HUES48 (cell line): ENCODE measurements around the gene MGRN1.

Experiments
- H3K27ac ChIP-seq: one replicate; pipeline ENCODE4 v1.7.0; 2013; ENCODE audit warnings: low read depth, low read length, inconsistent platforms
- H3K27me3 ChIP-seq: 2 replicates; pipeline ENCODE4 v1.6.1; 2013; ENCODE audit warnings: mild to moderate bottlenecking, low read length; ENCODE audit not compliant: control insufficient read depth, insufficient read depth
- H3K36me3 ChIP-seq: 2 replicates; pipeline ENCODE4 v1.6.1; 2013; ENCODE audit warnings: low read length; ENCODE audit not compliant: control insufficient read depth, insufficient read depth
- H3K4me1 ChIP-seq: 2 replicates; pipeline ENCODE4 v1.6.1; 2013; ENCODE audit warnings: mild to moderate bottlenecking, low read length; ENCODE audit not compliant: control insufficient read depth, insufficient read depth
- H3K4me3 ChIP-seq: 2 replicates; pipeline ENCODE4 v1.5.1; 2013; ENCODE audit warnings: mild to moderate bottlenecking, low read depth, low read length
- H3K9ac ChIP-seq: 2 replicates; pipeline ENCODE4 v1.6.1; 2013; ENCODE audit warnings: mild to moderate bottlenecking, low read depth, low read length, moderate library complexity
- H3K9me3 ChIP-seq: 2 replicates; pipeline ENCODE4 v1.6.1; 2013; ENCODE audit warnings: low read length; ENCODE audit not compliant: control insufficient read depth, insufficient read depth

MGRN1 gene

DNA sequence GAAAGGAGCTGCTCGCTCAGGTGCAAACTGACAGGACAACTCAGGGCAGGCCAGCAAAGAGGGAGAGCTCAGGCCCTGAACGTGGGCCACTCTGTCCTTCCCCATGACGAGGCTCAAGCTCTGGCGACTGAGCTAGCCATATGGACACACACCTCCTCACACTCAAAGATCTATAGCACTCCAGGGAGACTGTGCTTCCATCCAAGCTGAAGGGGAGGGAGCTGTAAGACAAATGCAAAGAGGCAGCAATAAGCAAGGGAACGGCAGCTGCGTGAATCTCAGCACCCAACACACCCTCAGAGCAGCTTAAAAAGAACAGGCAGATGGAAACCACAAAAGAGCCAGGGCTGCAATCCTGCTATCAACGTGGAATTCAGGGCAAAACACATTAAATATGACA is 82.2 kb downstream of the MGRN1 start:
- H3K36me3 ChIP-seq = peaks cover 68% of the 10 kb centered on the region
- H3K4me1 ChIP-seq = no peaks in the 10 kb centered on the region
- H3K9me3 ChIP-seq = no peaks in the 10 kb centered on the region
- H3K27me3 ChIP-seq = no peaks in the 10 kb centered on the region
- no peak overlapping the region for H3K27ac ChIP-seq
- H3K4me3 ChIP-seq = no peak overlapping the region
- no peak overlapping the region for H3K9ac ChIP-seq

DNA sequence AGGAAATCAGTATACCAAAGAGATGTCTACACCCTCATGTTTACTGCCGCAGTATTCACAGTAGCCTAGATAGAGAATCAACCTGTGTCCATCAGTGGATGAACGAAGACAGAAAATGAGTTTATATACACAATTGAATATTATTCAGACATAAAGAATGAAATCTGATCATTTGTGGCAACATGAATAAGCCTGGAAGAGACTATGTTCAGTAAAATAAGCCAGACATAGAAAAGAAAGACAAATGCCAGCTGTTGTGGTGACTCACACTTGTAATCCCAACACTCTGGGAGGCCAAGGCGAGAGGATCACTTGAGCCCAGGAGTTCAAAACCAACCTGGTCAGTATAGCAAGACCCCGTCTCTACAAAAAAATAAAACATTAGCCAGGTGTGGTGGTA is 84.9 kb downstream of the MGRN1 start:
- Histone ChIP-seq H3K4me3 (no peak overlapping the region), H3K27me3 (no peaks in the 10 kb centered on the region), H3K36me3 (peaks cover 73% of the 10 kb centered on the region), H3K4me1 (peaks cover 12% of the 10 kb centered on the region), H3K9ac (no peak overlapping the region), H3K9me3 (no peaks in the 10 kb centered on the region), H3K27ac (no peak overlapping the region)

GRCh38 chr16:4713663-4714501 is 89.3 kb downstream of the MGRN1 start:
- H3K9ac ChIP-seq = no peak overlapping the region
- no peak overlapping the region; the same call in 1 of the 2 replicates for H3K4me3 ChIP-seq
- no peaks in the 10 kb centered on the region for H3K9me3 ChIP-seq
- peaks cover 20% of the 10 kb centered on the region for H3K4me1 ChIP-seq
- peak overlapping the region; percentile 76 for H3K27ac ChIP-seq
- no peaks in the 10 kb centered on the region for H3K27me3 ChIP-seq
- H3K36me3 ChIP-seq = peaks cover 49% of the 10 kb centered on the region

- Histone ChIP-seq H3K4me1 (peaks cover 22% of the 10 kb centered on the region), H3K27me3 (no peaks in the 10 kb centered on the region), H3K9me3 (no peaks in the 10 kb centered on the region), H3K27ac (no peak overlapping the region), H3K9ac (no peak overlapping the region), H3K36me3 (peaks cover 42% of the 10 kb centered on the region), H3K4me3 (no peak overlapping the region)
These were observed 90.4 kb downstream of the MGRN1 start for GRCh38 chr16:4714996-4715395.

- no peaks in the 10 kb centered on the region for H3K9me3 ChIP-seq
- peaks cover 20% of the 10 kb centered on the region for H3K4me1 ChIP-seq
- H3K9ac ChIP-seq = no peak overlapping the region
- no peaks in the 10 kb centered on the region for H3K27me3 ChIP-seq
- peaks cover 28% of the 10 kb centered on the region for H3K36me3 ChIP-seq
- H3K4me3 ChIP-seq = no peak overlapping the region
- H3K27ac ChIP-seq = peak overlapping the region; percentile 63
These were observed 93.8 kb downstream of the MGRN1 start for GRCh38 chr16:4718466-4718865.

DNA sequence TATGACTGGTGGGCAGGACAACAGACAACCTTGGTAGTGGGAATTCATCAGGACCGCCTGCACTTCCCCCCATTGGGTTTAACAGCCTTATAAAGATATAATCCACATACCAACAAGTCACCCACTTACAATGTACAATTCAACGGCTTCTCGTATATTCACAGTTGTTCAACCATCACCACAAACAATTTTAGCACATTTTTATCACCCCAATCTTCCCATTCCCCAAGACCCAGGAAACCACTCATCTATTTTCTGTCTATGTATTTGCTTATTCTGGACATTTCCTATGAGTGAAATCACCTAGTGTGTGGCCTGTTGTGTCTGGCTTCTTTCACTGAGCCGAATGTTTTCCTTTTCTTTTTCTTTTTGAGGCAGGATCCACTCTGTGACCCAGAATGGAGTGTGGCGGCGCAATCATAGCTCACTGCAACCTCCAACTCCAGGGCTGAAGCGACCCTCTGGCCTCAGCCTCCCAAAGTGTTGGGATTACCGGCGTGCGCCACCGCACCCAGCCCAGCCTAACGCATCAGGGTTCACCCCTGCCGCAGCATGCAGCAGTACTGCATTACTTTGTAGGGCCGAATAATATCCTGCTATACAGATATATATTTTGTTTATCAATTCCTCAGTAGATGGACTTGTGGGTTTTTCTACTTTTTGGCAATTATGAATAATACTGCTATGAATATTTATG is 98.6 kb downstream of the MGRN1 start:
- Histone ChIP-seq H3K27me3 (no peaks in the 10 kb centered on the region), H3K36me3 (peaks cover 50% of the 10 kb centered on the region)

DNA sequence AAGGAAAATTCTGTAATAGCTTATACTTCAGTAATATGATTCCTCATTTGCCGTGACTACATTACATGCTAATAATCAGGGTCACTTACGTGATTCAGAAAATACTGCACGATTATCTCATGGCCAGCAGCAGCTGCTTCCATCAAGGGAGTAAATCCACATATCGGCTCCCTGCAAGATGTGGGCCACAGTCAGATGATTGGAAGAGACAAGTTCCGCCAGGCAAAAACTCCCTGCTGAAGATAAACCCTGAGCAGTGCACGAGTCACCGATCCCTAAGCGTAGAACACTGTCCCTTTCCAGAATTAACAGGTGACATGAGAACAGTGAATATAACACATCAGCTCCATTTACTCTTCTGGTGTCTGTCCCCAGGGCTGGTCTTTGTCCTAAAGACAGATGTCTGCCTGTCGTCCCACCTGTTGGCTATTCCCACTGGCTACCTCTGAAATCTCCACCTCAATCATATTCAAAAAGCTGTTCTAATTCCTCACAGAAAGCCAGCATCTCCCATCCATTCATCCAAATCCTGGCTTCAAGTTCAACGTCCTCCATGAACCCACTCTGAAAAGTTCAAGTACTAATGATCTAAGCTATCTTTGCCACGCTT is 100.1 kb downstream of the MGRN1 start:
- no peaks in the 10 kb centered on the region for H3K9me3 ChIP-seq
- no peaks in the 10 kb centered on the region for H3K27me3 ChIP-seq
- H3K4me3 ChIP-seq = no peak overlapping the region
- H3K4me1 ChIP-seq = no peaks in the 10 kb centered on the region
- H3K27ac ChIP-seq = no peak overlapping the region
- H3K9ac ChIP-seq = no peak overlapping the region
- peaks cover 64% of the 10 kb centered on the region for H3K36me3 ChIP-seq

More for the DNA sequence above, 98.6 kb downstream of the MGRN1 start:
- H3K27ac ChIP-seq = no peak overlapping the region
- no peak overlapping the region for H3K4me3 ChIP-seq
- H3K4me1 ChIP-seq = peaks cover 8% of the 10 kb centered on the region; the same call in 1 of the 2 replicates
- H3K9me3 ChIP-seq = no peaks in the 10 kb centered on the region
- H3K9ac ChIP-seq = no peak overlapping the region

- Histone ChIP-seq H3K4me1 (no peaks in the 10 kb centered on the region), H3K9me3 (no peaks in the 10 kb centered on the region)
These were observed 102.0 kb downstream of the MGRN1 start for GRCh38 chr16:4726616-4727015.

DNA sequence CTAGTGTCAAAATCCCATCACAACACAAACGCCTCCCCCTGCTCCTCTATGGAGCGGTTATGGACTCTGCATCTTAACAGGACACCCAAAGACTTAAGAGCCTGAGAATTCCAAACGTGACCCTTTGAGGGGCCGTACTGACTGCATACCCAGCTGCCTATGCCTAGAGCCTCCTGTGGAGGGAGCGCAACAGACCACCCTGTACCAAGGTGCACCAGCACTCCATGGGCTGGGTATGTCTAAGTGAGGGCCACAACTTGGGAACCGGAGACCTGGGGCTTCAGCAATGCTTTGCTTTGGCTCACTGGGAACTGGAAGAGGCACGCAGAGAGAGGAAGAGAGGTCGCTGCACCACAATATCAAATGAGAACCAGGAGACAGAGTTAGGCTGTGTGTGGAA is 104.0 kb downstream of the MGRN1 start:
- no peaks in the 10 kb centered on the region for H3K9me3 ChIP-seq
- no peaks in the 10 kb centered on the region for H3K4me1 ChIP-seq
- peaks cover 72% of the 10 kb centered on the region for H3K36me3 ChIP-seq
- H3K27ac ChIP-seq = no peak overlapping the region
- H3K27me3 ChIP-seq = no peaks in the 10 kb centered on the region
- H3K9ac ChIP-seq = no peak overlapping the region
- H3K4me3 ChIP-seq = no peak overlapping the region

More at GRCh38 chr16:4726616-4727015, 102.0 kb downstream of the MGRN1 start:
- Histone ChIP-seq H3K27me3 (no peaks in the 10 kb centered on the region), H3K36me3 (peaks cover 80% of the 10 kb centered on the region), H3K27ac (no peak overlapping the region), H3K4me3 (no peak overlapping the region), H3K9ac (no peak overlapping the region)

- Histone ChIP-seq H3K27ac (no peak overlapping the region), H3K36me3 (peaks cover 60% of the 10 kb centered on the region), H3K9me3 (no peaks in the 10 kb centered on the region), H3K9ac (no peak overlapping the region), H3K4me3 (no peak overlapping the region), H3K27me3 (no peaks in the 10 kb centered on the region), H3K4me1 (no peaks in the 10 kb centered on the region)
These were observed 105.2 kb downstream of the MGRN1 start for GRCh38 chr16:4729876-4730275.
